HG03521 (cell line): Measurements from ENCODE around the gene WDR49.
A peak's percentile ranks its signal among the peaks of the same experiment; 100 is the strongest.

Source experiments
- ATAC-seq: cut with Tn5 transposase; IDR thresholded peaks from one replicate; pipeline ENCODE4 v1.9.1; 2021; ENCODE audit warnings: mild to moderate bottlenecking, moderate library complexity; ENCODE audit not compliant: unreplicated experiment

WDR49 gene

DNA sequence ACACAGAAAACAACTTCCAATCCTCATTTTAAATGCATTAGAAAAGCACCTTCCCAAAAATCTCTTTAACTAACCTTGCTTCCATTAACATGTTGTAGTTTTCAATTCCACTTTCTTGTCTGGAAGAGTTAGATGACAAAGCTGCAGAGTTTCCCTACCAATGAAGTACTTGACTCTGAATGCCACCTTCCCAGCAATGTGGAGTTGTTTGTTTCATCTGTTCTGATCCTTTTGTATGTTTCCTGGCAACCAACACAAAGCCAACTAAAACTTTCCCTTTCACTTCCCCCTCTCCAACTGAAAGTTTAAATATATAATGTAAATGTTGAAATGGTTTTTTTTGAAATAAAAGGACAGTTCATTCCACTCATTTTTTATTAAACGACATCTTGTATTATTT, at the start of gene WDR49:
WDR49 (minus strand) TSS at position 183 of the 400 bp plus-strand sequence. CDS start 517 bp downstream, outside the sequence.
- ATAC-seq: peak; percentile 50

- ATAC-seq: no peak
Observed at GRCh38 chr3:167700926-167701325, 47.2 kb upstream of the WDR49 start.

DNA sequence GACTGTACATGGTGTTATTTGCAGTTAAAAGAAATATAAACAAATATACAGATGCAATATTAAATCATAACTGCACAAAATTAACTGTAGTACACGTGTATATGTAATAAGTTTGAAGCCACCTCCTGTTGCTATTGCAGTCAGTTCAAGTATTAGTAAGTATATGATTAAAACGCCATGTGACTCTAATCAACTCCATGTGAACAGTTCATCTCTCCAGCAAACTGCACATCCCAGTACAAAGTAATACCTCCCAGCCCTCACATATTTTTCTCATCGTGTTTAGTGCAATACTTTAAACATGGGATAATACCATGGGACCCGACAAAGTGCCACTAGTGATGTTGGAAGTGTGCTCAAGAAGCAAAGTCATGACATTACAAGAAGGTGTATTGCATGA, 46.3 kb upstream of the WDR49 start:
- ATAC-seq: no peak

GRCh38 chr3:167694121-167694520, 40.4 kb upstream of the WDR49 start:
- no peak for ATAC-seq

DNA sequence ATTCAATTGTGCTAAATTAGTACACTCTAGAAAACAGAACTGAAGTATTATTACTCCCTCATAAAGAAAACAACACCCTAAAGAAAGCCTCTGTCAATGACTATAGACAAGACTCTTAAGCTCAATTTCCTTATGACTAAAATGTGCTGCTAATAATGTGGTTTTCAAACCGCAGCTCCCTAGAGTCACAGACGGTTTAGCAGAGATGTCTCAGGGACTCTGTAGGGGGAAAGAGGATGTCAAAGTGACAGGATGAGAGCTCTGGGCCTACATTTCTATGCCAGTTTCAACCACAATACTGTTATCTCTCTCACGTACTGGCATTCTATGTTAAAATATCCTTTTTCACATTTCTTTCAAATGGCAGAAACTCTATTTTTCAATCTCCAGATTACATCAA, 37.6 kb upstream of the WDR49 start:
- peak; percentile 100 for ATAC-seq

GRCh38 chr3:167684388-167684993, 30.7 kb upstream of the WDR49 start:
- ATAC-seq: peak; percentile 57

DNA sequence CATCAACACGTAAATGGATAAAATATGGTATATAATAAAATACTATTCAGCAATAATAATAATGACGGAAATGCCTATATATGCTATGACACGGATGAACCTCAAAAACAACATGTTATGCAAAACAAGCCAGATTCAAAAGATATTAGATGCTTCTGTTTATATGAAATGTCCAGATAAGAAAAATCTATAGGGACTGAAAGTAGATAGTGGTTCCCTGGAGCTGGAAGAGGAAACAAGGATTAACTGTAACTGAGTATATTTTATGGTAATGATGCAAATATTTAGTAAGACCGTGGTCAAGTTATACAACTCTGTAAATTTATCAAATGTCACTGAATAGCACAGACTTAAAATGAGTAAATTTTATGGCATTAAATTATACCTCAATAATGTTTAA, 25.8 kb upstream of the WDR49 start:
- ATAC-seq: no peak

- ATAC-seq: no peak
Observed at GRCh38 chr3:167675848-167676247, 22.1 kb upstream of the WDR49 start.

DNA sequence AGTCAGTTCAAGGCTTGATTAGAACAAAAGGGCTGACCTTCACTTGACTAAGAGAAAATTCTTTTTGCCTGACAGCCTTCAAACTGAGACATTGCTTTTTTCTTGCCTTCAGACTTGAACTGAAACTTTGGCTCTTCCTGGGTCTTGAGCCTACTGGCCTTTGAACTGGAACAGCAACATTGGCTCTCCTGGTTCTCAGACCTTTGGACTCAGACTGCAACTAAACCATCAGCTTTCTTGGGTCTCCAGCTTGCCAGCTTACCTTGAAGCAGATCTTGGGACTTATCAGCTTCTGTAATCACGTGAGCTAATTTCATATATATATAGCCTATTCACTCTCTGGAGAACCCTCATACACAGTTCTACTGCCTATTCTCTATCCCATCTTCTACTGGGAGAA, 19.5 kb upstream of the WDR49 start:
- no peak for ATAC-seq

DNA sequence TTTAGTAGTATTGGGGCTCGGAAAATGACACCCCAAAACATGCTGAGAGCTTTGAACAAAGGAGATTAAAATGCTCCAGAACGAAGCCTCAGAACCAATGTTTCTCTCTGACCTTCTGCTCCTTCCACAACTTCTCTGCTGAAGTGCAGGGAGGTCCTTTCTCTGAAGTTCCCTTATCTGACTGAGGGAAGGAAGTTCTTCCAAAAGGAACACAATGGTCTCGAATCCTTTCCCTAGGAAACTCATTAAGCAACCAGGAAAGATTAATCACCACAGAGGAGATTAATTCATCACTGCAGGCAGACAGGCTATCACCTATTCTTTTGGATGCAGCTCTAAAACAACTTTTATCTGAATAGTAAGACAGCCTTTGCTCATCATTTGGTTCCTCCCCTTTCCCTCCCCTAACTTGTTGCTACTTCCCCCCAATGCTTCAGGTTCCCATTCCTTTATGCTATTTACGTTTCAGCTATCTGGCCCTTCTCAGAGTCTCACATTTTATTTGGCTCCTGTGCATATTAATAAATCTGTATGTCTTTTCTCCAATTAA, 18.2 kb upstream of the WDR49 start:
- no peak for ATAC-seq

DNA sequence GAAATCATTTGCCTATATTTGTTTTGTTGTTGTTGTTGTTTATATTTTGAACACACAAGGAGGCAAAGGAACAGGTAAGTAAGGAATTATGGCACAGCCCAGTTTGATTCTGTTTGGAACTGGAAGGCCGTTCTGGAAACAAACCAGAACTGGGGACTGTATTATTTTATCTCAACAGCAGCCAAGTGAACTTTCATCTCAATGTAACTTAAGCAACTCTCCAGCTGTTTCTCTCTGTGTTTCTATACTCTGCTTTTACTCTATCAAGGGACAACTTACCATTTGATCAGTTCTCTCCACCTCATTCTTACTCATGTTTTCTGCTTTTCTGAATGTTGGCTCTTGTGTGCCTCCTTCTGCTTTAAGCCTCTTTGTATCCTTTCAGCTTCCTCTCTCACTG, 16.0 kb upstream of the WDR49 start:
- ATAC-seq: no peak

GRCh38 chr3:167668651-167669050, 14.9 kb upstream of the WDR49 start:
- ATAC-seq: no peak

- ATAC-seq: no peak
Observed at GRCh38 chr3:167666563-167666962, 12.8 kb upstream of the WDR49 start.

DNA sequence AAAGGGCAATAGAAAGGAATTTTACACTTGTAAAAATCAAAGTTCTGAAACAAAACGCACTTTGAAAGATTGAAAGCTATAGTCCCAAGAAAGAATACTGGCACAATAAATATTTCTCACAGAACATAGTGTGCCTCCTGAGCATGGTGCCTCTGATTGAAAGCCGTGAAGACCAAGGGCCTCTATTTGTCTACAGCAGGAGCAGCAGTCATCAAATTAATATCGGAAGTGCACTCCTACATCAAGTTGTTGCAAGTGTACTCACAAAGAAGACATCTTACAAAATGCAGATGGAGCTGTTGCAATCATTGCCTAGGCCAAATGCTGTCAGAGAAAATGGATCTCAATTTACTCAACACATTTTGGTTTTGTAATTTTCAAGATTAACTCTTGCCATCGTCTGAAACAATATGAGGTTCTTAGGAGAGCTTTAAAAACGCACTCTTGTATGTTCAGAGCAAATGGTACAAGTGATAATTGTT, 9.2 kb upstream of the WDR49 start:
- no peak for ATAC-seq

- no peak for ATAC-seq
Observed at GRCh38 chr3:167657684-167658225, 4.0 kb upstream of the WDR49 start.

- ATAC-seq: no peak
Observed at GRCh38 chr3:167656821-167657220, 3.1 kb upstream of the WDR49 start.

- no peak for ATAC-seq
Observed at GRCh38 chr3:167653155-167653554, 587 bp downstream of the WDR49 start.

DNA sequence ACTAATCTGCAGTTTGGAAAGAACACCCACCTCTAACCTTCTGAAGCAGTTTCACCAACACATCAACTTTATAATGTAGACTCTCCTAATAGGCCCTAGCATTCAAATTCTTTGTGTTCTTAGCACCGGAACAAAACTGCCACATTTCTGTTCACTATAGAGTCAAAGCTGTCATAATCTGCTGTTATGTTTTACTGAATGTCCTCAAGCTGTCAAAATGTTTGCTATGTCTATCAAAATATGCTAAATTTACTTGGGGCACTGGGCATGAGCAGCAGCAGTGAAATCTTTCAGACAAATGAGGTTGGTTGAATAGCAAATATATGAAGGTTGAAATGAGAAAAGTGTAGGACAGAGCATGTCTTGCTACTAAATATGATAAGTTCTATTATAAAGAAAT, 1.9 kb downstream of the WDR49 start:
- ATAC-seq: no peak

DNA sequence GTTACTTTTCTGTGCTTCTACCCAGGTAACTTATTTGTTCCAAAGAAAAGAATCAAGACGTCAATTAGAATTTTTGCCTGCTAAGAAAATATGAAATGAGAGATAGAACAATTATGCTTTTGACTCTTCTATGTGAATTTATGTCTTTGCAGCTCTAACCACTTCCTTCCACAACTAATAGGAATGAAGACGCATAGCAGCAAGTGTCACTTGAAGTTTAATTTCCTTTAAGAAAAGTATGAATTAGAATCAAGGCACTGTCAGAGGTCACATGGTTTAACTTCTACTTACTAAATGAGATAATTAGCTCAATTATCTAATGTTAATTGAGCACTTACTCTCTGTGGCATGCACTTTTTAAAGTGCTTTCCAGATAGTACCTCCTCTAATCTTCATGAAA, 3.3 kb downstream of the WDR49 start:
- ATAC-seq: no peak

GRCh38 chr3:167649746-167650145, 4.0 kb downstream of the WDR49 start:
- ATAC-seq: no peak

DNA sequence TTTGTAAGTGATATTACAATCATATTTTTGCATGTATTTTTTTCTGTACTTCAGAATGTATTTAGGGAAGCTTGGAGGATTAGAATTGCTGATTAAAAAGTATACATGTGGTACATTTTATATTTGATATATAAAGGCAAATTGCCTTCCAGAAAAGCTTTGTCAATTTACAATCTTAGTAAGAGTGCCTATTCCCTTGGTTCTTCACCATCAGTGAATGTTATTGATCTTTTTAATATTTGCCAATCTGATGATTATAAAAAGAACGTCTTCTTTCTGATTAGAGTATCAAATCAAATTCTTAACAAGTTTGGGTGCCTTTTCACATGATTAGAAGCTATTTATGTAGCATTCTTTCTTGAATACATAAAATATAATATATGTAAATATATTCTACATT, 9.1 kb downstream of the WDR49 start:
- no peak for ATAC-seq

- ATAC-seq: no peak
Observed at GRCh38 chr3:167631471-167631870, 22.3 kb downstream of the WDR49 start.

DNA sequence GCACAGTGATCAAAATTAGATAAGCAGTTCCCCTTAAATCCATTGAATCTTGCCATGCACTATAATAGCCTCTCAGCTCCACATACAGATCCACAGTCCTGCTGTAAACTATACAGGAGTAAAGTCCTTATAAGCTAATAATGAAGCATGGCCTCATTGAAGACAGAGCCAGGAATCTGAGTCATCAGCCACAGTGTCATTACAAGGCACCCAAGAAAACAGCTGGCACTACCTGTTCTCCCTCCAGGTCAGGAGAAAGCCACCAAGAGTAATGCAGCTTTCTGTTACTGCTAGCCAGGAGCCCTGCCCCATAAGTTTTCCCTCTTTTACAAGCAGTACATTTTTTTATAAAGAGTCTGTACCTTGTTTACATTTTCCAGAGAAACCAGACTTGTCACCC, 27.3 kb downstream of the WDR49 start:
- no peak for ATAC-seq
